ENCODE measurements around the gene ELL2.

The ELL2 gene

DNA sequence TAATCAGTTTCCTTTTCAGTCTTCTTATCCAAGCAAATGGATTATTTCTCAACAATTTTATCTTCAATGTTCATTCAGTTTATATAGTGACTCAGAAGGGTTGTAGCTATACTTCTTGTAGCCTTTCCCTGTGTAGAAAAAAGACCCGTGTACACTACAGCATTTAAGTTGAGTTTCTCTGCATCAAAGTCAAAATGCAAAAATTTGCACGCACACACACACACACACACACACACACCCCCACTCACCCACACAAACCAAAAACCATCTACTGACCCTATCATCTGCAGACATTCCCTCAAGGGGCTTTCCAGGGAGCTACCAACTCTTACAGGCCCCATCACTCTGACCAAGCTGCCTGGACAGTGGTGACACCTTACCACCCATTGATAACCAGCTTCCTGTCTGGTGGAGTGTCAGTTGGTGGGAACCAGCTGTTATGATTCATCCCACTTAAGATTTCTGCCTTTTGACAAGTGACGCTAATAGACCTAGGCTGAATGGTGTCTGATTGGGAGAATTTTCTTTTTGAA lies 12.2 kb upstream of the ELL2 start (continued):
- TF ChIP-seq, protein P1, sequence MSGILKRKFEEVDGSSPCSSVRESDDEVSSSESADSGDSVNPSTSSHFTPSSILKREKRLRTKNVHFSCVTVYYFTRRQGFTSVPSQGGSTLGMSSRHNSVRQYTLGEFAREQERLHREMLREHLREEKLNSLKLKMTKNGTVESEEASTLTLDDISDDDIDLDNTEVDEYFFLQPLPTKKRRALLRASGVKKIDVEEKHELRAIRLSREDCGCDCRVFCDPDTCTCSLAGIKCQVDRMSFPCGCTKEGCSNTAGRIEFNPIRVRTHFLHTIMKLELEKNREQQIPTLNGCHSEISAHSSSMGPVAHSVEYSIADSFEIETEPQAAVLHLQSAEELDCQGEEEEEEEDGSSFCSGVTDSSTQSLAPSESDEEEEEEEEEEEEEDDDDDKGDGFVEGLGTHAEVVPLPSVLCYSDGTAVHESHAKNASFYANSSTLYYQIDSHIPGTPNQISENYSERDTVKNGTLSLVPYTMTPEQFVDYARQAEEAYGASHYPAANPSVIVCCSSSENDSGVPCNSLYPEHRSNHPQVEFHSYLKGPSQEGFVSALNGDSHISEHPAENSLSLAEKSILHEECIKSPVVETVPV (CRISPR knock-in tag; IDR thresholded peaks at IDR 0.05): no peak
- TF ChIP-seq GLIS3 (CRISPR knock-in tag; IDR thresholded peaks at IDR 0.05) (no peak), SNAI2 (CRISPR knock-in tag; IDR thresholded peaks at IDR 0.05) (no peak)

DNA sequence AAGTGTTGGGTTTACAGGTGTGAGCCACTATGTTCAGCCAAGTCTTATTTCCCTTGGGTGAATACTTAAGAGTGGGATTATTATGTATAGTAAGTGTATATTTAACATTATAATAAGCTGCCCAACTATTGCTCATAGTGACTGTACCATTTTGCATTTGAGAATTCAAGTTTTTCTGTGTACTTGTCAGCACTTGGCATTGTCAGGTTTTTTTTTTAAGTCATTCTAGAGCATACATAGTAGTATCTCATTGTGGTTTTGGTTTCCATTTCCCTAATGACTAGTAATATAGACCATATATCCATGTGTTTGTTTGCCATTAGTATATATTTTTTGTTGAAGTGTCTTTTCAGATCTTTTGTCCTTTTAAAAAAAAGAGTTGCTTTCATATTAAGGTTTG lies 10.5 kb upstream of the ELL2 start:
- no peak for ATAC-seq
- no peak for TF ChIP-seq ISL1 (CRISPR knock-in tag; IDR thresholded peaks at IDR 0.05)
- TF ChIP-seq ZC3H10 (CRISPR knock-in tag; IDR thresholded peaks at IDR 0.05): no peak
- TF ChIP-seq, protein P1 (CRISPR knock-in tag; IDR thresholded peaks at IDR 0.05): no peak
- TF ChIP-seq ESRRG (CRISPR knock-in tag; IDR thresholded peaks at IDR 0.05): no peak
- no peak for TF ChIP-seq ZNF8 (CRISPR knock-in tag; IDR thresholded peaks at IDR 0.05)
- TF ChIP-seq OSR1 (CRISPR knock-in tag; IDR thresholded peaks at IDR 0.05): no peak
- TF ChIP-seq, protein P2, sequence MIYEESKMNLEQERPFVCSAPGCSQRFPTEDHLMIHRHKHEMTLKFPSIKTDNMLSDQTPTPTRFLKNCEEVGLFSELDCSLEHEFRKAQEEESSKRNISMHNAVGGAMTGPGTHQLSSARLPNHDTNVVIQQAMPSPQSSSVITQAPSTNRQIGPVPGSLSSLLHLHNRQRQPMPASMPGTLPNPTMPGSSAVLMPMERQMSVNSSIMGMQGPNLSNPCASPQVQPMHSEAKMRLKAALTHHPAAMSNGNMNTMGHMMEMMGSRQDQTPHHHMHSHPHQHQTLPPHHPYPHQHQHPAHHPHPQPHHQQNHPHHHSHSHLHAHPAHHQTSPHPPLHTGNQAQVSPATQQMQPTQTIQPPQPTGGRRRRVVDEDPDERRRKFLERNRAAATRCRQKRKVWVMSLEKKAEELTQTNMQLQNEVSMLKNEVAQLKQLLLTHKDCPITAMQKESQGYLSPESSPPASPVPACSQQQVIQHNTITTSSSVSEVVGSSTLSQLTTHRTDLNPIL (CRISPR knock-in tag; IDR thresholded peaks at IDR 0.05; ENCODE audit: low read depth): no peak
- TF ChIP-seq TCF4 (CRISPR knock-in tag; IDR thresholded peaks at IDR 0.05; ENCODE audit: borderline replicate concordance): no peak
- TF ChIP-seq, protein P3, sequence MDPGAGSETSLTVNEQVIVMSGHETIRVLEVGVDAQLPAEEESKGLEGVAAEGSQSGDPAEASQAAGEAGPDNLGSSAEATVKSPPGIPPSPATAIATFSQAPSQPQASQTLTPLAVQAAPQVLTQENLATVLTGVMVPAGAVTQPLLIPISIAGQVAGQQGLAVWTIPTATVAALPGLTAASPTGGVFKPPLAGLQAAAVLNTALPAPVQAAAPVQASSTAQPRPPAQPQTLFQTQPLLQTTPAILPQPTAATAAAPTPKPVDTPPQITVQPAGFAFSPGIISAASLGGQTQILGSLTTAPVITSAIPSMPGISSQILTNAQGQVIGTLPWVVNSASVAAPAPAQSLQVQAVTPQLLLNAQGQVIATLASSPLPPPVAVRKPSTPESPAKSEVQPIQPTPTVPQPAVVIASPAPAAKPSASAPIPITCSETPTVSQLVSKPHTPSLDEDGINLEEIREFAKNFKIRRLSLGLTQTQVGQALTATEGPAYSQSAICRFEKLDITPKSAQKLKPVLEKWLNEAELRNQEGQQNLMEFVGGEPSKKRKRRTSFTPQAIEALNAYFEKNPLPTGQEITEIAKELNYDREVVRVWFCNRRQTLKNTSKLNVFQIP (CRISPR knock-in tag; IDR thresholded peaks at IDR 0.05; ENCODE audit: borderline replicate concordance, low read depth): no peak
- no peak for TF ChIP-seq BACH2 (CRISPR knock-in tag; IDR thresholded peaks at IDR 0.05; ENCODE audit: borderline replicate concordance)
- TF ChIP-seq ZFP3 (CRISPR knock-in tag; IDR thresholded peaks at IDR 0.05): no peak
- no peak for TF ChIP-seq SNAI2 (CRISPR knock-in tag; IDR thresholded peaks at IDR 0.05)
- no peak for TF ChIP-seq RARB (CRISPR knock-in tag; IDR thresholded peaks at IDR 0.05)
- no peak for TF ChIP-seq ZFP30 (CRISPR knock-in tag; IDR thresholded peaks at IDR 0.05)
- no peak for TF ChIP-seq CSDC2 (CRISPR knock-in tag; IDR thresholded peaks at IDR 0.05)
- TF ChIP-seq, protein P4, sequence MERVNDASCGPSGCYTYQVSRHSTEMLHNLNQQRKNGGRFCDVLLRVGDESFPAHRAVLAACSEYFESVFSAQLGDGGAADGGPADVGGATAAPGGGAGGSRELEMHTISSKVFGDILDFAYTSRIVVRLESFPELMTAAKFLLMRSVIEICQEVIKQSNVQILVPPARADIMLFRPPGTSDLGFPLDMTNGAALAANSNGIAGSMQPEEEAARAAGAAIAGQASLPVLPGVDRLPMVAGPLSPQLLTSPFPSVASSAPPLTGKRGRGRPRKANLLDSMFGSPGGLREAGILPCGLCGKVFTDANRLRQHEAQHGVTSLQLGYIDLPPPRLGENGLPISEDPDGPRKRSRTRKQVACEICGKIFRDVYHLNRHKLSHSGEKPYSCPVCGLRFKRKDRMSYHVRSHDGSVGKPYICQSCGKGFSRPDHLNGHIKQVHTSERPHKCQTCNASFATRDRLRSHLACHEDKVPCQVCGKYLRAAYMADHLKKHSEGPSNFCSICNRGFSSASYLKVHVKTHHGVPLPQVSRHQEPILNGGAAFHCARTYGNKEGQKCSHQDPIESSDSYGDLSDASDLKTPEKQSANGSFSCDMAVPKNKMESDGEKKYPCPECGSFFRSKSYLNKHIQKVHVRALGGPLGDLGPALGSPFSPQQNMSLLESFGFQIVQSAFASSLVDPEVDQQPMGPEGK (CRISPR knock-in tag; IDR thresholded peaks at IDR 0.05; ENCODE audit: borderline replicate concordance): no peak

DNA sequence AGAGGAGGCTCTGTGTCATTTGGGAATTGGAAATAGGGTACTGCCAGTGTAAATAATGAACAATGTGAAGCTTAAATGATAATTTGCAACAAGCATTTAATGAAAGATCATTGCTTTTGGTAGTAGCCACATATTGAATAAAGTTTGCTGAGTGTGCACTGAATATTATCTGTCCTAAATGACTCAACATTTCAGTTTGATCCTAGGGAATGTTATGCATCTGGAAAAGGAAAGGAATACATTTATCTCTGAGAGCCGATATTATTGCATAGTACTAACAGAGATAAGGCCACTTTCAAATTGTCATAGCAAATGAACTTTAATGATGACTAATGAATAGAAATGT lies 8.7 kb upstream of the ELL2 start:
- ATAC-seq: no peak
- TF ChIP-seq, protein P1 (CRISPR knock-in tag; IDR thresholded peaks at IDR 0.05): no peak
- TF ChIP-seq ARNTL (CRISPR knock-in tag; IDR thresholded peaks at IDR 0.05; ENCODE audit: borderline replicate concordance, low read depth): no peak
- TF ChIP-seq GLIS3 (CRISPR knock-in tag; IDR thresholded peaks at IDR 0.05): no peak
- TF ChIP-seq TCF4 (CRISPR knock-in tag; IDR thresholded peaks at IDR 0.05; ENCODE audit: borderline replicate concordance): no peak
- TF ChIP-seq, protein P2 (CRISPR knock-in tag; IDR thresholded peaks at IDR 0.05; ENCODE audit: low read depth): no peak
- TF ChIP-seq ZFP30 (CRISPR knock-in tag; IDR thresholded peaks at IDR 0.05): no peak
- TF ChIP-seq ZNF565 (CRISPR knock-in tag; conservative IDR thresholded peaks at IDR 0.05; ENCODE audit: low read depth): no peak
- no peak for TF ChIP-seq PPARA (CRISPR knock-in tag; IDR thresholded peaks at IDR 0.05; ENCODE audit: borderline replicate concordance)
- no peak for TF ChIP-seq RARB (CRISPR knock-in tag; IDR thresholded peaks at IDR 0.05)
- TF ChIP-seq ZC3H10 (CRISPR knock-in tag; IDR thresholded peaks at IDR 0.05): no peak
- TF ChIP-seq TOX (CRISPR knock-in tag; IDR thresholded peaks at IDR 0.05; ENCODE audit: borderline replicate concordance): no peak
- TF ChIP-seq ZNF8 (CRISPR knock-in tag; IDR thresholded peaks at IDR 0.05): no peak
- TF ChIP-seq, protein P3 (CRISPR knock-in tag; IDR thresholded peaks at IDR 0.05; ENCODE audit: borderline replicate concordance, low read depth): no peak
- TF ChIP-seq, protein P4 (CRISPR knock-in tag; IDR thresholded peaks at IDR 0.05; ENCODE audit: borderline replicate concordance): no peak
- no peak for TF ChIP-seq SNAI2 (CRISPR knock-in tag; IDR thresholded peaks at IDR 0.05)
- TF ChIP-seq ISL1 (CRISPR knock-in tag; IDR thresholded peaks at IDR 0.05): no peak
- TF ChIP-seq ZFP3 (CRISPR knock-in tag; IDR thresholded peaks at IDR 0.05): no peak
- no peak for TF ChIP-seq OSR1 (CRISPR knock-in tag; IDR thresholded peaks at IDR 0.05)
